ENCODE measurements around the gene CREBRF. TPM values are rescaled to one million over a fixed set of nuclear protein-coding genes. Genes with fewer than 3 reads are reported as not detected.
A peak's percentile ranks its signal among the peaks of the same experiment; 100 is the strongest.
"Not testable (repeated sequence)": the region's sequence is repeated elsewhere in the genome, so short reads cannot be mapped to it uniquely, and the experiment has no call there.

Gene CREBRF
- total and polyA plus RNA-seq, 7 experiments from 2014 or later: 18.9 to 105 (median 100) TPM

DNA sequence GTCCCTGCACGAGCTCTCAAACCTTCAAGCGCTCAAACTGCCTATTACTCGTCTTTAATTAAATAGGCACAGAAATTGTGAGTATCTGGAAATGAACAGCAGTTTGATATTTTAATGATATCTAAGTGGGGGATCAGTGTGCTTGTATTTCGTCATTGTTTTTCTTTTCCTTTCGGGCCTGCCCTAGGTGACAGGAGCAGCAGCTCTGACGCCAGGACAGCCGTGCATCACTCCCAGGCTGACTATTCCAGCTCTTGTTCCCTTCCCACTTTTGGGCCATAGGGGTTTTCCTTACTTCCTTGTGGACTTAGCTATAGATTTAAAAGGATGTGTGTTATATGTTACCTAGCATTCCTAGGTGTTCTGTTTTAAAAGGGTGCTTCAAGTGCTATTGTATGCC is 97.7 kb downstream of the CREBRF start:
- ATAC-seq (no peak), DNase-seq (no peak)
- no peaks in the 10 kb centered on the region for H3K4me1 ChIP-seq (ENCODE audit: control insufficient read depth in 2 of 2, insufficient read depth in 2 of 2, low read length in 2 of 2)
- Mint-ChIP-seq H3K36me3 (peaks cover 11 to 56% (median 30%) of the 10 kb centered on the region in 5 donors), H3K4me3 (no peak overlapping the region), H3K9me3 (peaks cover 0 to 3% (median 0%) of the 10 kb centered on the region in 11 donors), H3K27ac (peak overlapping the region in 2 of 9 donors; percentile 14 to 29), H3K27me3 (no peaks in the 10 kb centered on the region), H3K4me1 (peaks cover 0 to 2% (median 0%) of the 10 kb centered on the region in 7 donors)
- no peaks in the 10 kb centered on the region for H3K9me3 ChIP-seq (ENCODE audit: control insufficient read depth in 2 of 3, low read length in 3 of 3)
- intact Hi-C loops (cut with micrococcal nuclease): loop anchor here in 1 of 2 donors (10.0 kb wide), 1 partner anchor 131 kb away; no protein-coding TSS in a partner anchor
- H3K27ac ChIP-seq (ENCODE audit: low read depth, low read length): no peak overlapping the region
- ChIA-PET CTCF (no interaction called here), POLR2A (interaction anchor here (1.9 kb wide), 1 partner anchor 96 kb away, joined by 6 read pairs; no protein-coding TSS in a partner anchor)
- H3K36me3 ChIP-seq (ENCODE audit: control insufficient read depth in 2 of 3, insufficient read depth in 3 of 3, low read length in 3 of 3): peaks cover under 1 to 77% (median 5%) of the 10 kb centered on the region in 3 experiments
- no peaks in the 10 kb centered on the region for H3K27me3 ChIP-seq (ENCODE audit: control insufficient read depth in 2 of 2, insufficient read depth in 2 of 2, low read length in 2 of 2)
- H3K4me3 ChIP-seq (ENCODE audit: low read length): no peak overlapping the region

- ATAC-seq; H3K9me3 Mint-ChIP-seq; H3K9me3 ChIP-seq (ENCODE audit: control insufficient read depth in 2 of 3, low read length in 3 of 3); H3K4me1 ChIP-seq (ENCODE audit: control insufficient read depth in 2 of 2, insufficient read depth in 2 of 2, low read length in 2 of 2); H3K27me3 Mint-ChIP-seq; DNase-seq; CTCF ChIA-PET; H3K4me1 Mint-ChIP-seq; H3K4me3 ChIP-seq (ENCODE audit: low read length); H3K27ac Mint-ChIP-seq; H3K27ac ChIP-seq (ENCODE audit: low read depth, low read length); H3K27me3 ChIP-seq (ENCODE audit: control insufficient read depth in 2 of 2, insufficient read depth in 2 of 2, low read length in 2 of 2); H3K4me3 Mint-ChIP-seq: not testable (repeated sequence)
- intact Hi-C loops (cut with micrococcal nuclease): loop anchor here in 1 of 2 donors (10.0 kb wide), 1 partner anchor 130 kb away; no protein-coding TSS in a partner anchor
- H3K36me3 ChIP-seq (ENCODE audit: control insufficient read depth in 2 of 3, insufficient read depth in 3 of 3, low read length in 3 of 3): peaks cover 0 to 77% (median 7%) of the 10 kb centered on the region in 3 experiments
- peaks cover 4 to 53% (median 23%) of the 10 kb centered on the region in 5 donors for H3K36me3 Mint-ChIP-seq
- POLR2A ChIA-PET: interaction anchor here (1.9 kb wide), 1 partner anchor 97 kb away, joined by 6 read pairs; no protein-coding TSS in a partner anchor
Measured at GRCh38 chr5:173154619-173155018, 98.5 kb downstream of the CREBRF start.

GRCh38 chr5:173155912-173156311 is 99.8 kb downstream of the CREBRF start:
- Histone ChIP-seq H3K4me1 (ENCODE audit: control insufficient read depth in 2 of 2, insufficient read depth in 2 of 2, low read length in 2 of 2) (no peaks in the 10 kb centered on the region), H3K9me3 (ENCODE audit: control insufficient read depth in 2 of 3, low read length in 3 of 3) (no peaks in the 10 kb centered on the region), H3K27me3 (ENCODE audit: control insufficient read depth in 2 of 2, insufficient read depth in 2 of 2, low read length in 2 of 2) (no peaks in the 10 kb centered on the region), H3K4me3 (ENCODE audit: low read length) (no peak overlapping the region), H3K27ac (ENCODE audit: low read depth, low read length) (no peak overlapping the region), H3K36me3 (ENCODE audit: control insufficient read depth in 2 of 3, insufficient read depth in 3 of 3, low read length in 3 of 3) (peaks cover 0 to 87% (median 9%) of the 10 kb centered on the region in 3 experiments)
- H3K4me3 Mint-ChIP-seq: no peak overlapping the region
- ATAC-seq (no peak), DNase-seq (no peak)
- H3K27me3 Mint-ChIP-seq: no peaks in the 10 kb centered on the region
- H3K4me1 Mint-ChIP-seq: no peaks in the 10 kb centered on the region
- intact Hi-C loops (cut with micrococcal nuclease): loop anchor here in 1 of 2 donors (10.0 kb wide), 1 partner anchor 129 kb away; no protein-coding TSS in a partner anchor
- no peak overlapping the region for H3K27ac Mint-ChIP-seq
- POLR2A ChIA-PET: no interaction called here
- peaks cover 4 to 53% (median 25%) of the 10 kb centered on the region in 5 donors for H3K36me3 Mint-ChIP-seq
- H3K9me3 Mint-ChIP-seq: no peaks in the 10 kb centered on the region
- CTCF ChIA-PET: no interaction called here

- Histone ChIP-seq H3K4me1 (ENCODE audit: control insufficient read depth in 2 of 2, insufficient read depth in 2 of 2, low read length in 2 of 2) (no peaks in the 10 kb centered on the region), H3K9me3 (ENCODE audit: control insufficient read depth in 2 of 3, low read length in 3 of 3) (no peaks in the 10 kb centered on the region), H3K4me3 (ENCODE audit: low read length) (no peak overlapping the region), H3K27me3 (ENCODE audit: control insufficient read depth in 2 of 2, insufficient read depth in 2 of 2, low read length in 2 of 2) (no peaks in the 10 kb centered on the region), H3K27ac (ENCODE audit: low read depth, low read length) (no peak overlapping the region), H3K36me3 (ENCODE audit: control insufficient read depth in 2 of 3, insufficient read depth in 3 of 3, low read length in 3 of 3) (peaks cover 0 to 91% (median 19%) of the 10 kb centered on the region in 3 experiments)
- Mint-ChIP-seq H3K27ac (peak overlapping the region in 1 of 9 donors; percentile 16), H3K36me3 (peaks cover 3 to 56% (median 25%) of the 10 kb centered on the region in 5 donors), H3K4me3 (no peak overlapping the region), H3K9me3 (no peaks in the 10 kb centered on the region), H3K4me1 (no peaks in the 10 kb centered on the region), H3K27me3 (no peaks in the 10 kb centered on the region)
- DNase-seq: no peak
- CTCF ChIA-PET: interaction anchor here (1.1 kb wide), 1 partner anchor 441 kb away, joined by 3 read pairs; no protein-coding TSS in a partner anchor
- intact Hi-C loops (cut with micrococcal nuclease): loop anchor here in 1 of 2 donors (10.0 kb wide), 1 partner anchor 126 kb away; no protein-coding TSS in a partner anchor
- no peak for ATAC-seq
- POLR2A ChIA-PET: interaction anchor here (0.7 kb wide), 1 partner anchor 451 kb away, joined by 3 read pairs; no protein-coding TSS in a partner anchor
Measured at GRCh38 chr5:173158366-173158765, 102.2 kb downstream of the CREBRF start.

DNA sequence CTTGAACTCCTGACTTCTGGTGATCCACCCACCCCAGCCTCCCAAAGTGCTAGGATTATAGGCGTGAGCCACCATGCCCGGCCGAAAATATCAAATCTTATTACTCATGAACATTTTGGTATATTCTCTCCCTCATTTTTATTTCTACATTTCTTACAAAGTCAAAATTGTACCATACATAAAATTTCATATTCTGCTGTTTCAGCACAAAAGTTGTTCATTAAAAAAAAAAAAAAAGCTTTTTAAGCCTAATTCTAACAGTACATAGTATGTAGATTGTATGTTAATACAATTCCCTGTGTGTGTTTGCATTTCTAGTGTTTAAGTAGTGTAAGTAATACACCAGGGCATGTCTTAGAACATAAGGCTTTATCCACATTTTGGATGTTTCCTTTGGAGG is 103.1 kb downstream of the CREBRF start:
- Histone ChIP-seq H3K9me3 (ENCODE audit: control insufficient read depth in 2 of 3, low read length in 3 of 3) (no peaks in the 10 kb centered on the region), H3K27me3 (ENCODE audit: control insufficient read depth in 2 of 2, insufficient read depth in 2 of 2, low read length in 2 of 2) (no peaks in the 10 kb centered on the region), H3K4me3 (ENCODE audit: low read length) (no peak overlapping the region), H3K27ac (ENCODE audit: low read depth, low read length) (no peak overlapping the region), H3K4me1 (ENCODE audit: control insufficient read depth in 2 of 2, insufficient read depth in 2 of 2, low read length in 2 of 2) (no peaks in the 10 kb centered on the region), H3K36me3 (ENCODE audit: control insufficient read depth in 2 of 3, insufficient read depth in 3 of 3, low read length in 3 of 3) (peaks cover 0 to 90% (median 19%) of the 10 kb centered on the region in 3 experiments)
- H3K27me3 Mint-ChIP-seq: no peaks in the 10 kb centered on the region
- H3K36me3 Mint-ChIP-seq: peaks cover 3 to 56% (median 18%) of the 10 kb centered on the region in 5 donors
- no peak overlapping the region for H3K4me3 Mint-ChIP-seq
- H3K9me3 Mint-ChIP-seq: no peaks in the 10 kb centered on the region
- no peak overlapping the region for H3K27ac Mint-ChIP-seq
- CTCF ChIA-PET: no interaction called here
- ATAC-seq: no peak
- H3K4me1 Mint-ChIP-seq: no peaks in the 10 kb centered on the region
- DNase-seq: no peak
- POLR2A ChIA-PET: no interaction called here
- intact Hi-C loops (cut with micrococcal nuclease): loop anchor here in 1 of 2 donors (10.0 kb wide), 1 partner anchor 126 kb away; no protein-coding TSS in a partner anchor

DNA sequence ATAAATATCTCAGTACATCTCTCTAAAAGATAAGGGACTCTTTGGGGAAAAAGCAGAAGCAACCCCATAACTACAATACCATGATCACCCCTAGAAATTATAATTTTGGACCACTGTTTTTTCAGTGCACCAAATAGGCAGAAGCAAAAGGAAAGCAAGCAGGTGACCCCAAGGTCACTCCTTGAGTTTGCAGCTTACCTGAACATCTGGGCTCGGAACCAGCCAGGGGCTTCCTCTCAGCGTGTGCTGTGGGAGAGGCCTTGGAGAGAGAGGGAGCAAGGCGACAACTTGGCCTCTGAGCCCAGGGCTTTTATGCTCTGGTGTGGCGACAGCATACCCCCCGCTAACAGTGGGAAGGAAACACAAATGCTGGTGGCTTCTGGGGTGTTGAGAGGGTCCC is 105.0 kb downstream of the CREBRF start:
- no peak for DNase-seq
- peaks cover 0 to 52% (median 12%) of the 10 kb centered on the region in 5 donors for H3K36me3 Mint-ChIP-seq
- no peaks in the 10 kb centered on the region for H3K4me1 ChIP-seq (ENCODE audit: control insufficient read depth in 2 of 2, insufficient read depth in 2 of 2, low read length in 2 of 2)
- ATAC-seq: no peak
- no peaks in the 10 kb centered on the region for H3K4me1 Mint-ChIP-seq
- H3K4me3 Mint-ChIP-seq: no peak overlapping the region
- ChIA-PET CTCF (no interaction called here), POLR2A (no interaction called here)
- peaks cover 0 to 72% (median 14%) of the 10 kb centered on the region in 3 experiments for H3K36me3 ChIP-seq (ENCODE audit: control insufficient read depth in 2 of 3, insufficient read depth in 3 of 3, low read length in 3 of 3)
- H3K27ac Mint-ChIP-seq: no peak overlapping the region
- intact Hi-C loops (cut with micrococcal nuclease): no loop called here
- H3K9me3 Mint-ChIP-seq: no peaks in the 10 kb centered on the region
- no peaks in the 10 kb centered on the region for H3K27me3 Mint-ChIP-seq
- no peak overlapping the region for H3K27ac ChIP-seq (ENCODE audit: low read depth, low read length)
- no peaks in the 10 kb centered on the region for H3K9me3 ChIP-seq (ENCODE audit: control insufficient read depth in 2 of 3, low read length in 3 of 3)
- H3K27me3 ChIP-seq (ENCODE audit: control insufficient read depth in 2 of 2, insufficient read depth in 2 of 2, low read length in 2 of 2): no peaks in the 10 kb centered on the region
- no peak overlapping the region for H3K4me3 ChIP-seq (ENCODE audit: low read length)

GRCh38 chr5:173163219-173163618 is 107.1 kb downstream of the CREBRF start:
- no peak overlapping the region for H3K4me3 Mint-ChIP-seq
- Histone ChIP-seq H3K9me3 (ENCODE audit: control insufficient read depth in 2 of 3, low read length in 3 of 3) (no peaks in the 10 kb centered on the region), H3K27ac (ENCODE audit: low read depth, low read length) (no peak overlapping the region), H3K4me3 (ENCODE audit: low read length) (no peak overlapping the region), H3K27me3 (ENCODE audit: control insufficient read depth in 2 of 2, insufficient read depth in 2 of 2, low read length in 2 of 2) (no peaks in the 10 kb centered on the region), H3K36me3 (ENCODE audit: control insufficient read depth in 2 of 3, insufficient read depth in 3 of 3, low read length in 3 of 3) (peaks cover 0 to 54% (median 14%) of the 10 kb centered on the region in 3 experiments), H3K4me1 (ENCODE audit: control insufficient read depth in 2 of 2, insufficient read depth in 2 of 2, low read length in 2 of 2) (no peaks in the 10 kb centered on the region)
- H3K4me1 Mint-ChIP-seq: peaks cover 0 to 1% (median 0%) of the 10 kb centered on the region in 7 donors
- DNase-seq (no peak), ATAC-seq (no peak)
- no peaks in the 10 kb centered on the region for H3K9me3 Mint-ChIP-seq
- CTCF ChIA-PET: interaction anchor here (0.9 kb wide), 1 partner anchor 86 kb away, joined by 3 read pairs; no protein-coding TSS in a partner anchor
- peaks cover 0 to 47% (median 12%) of the 10 kb centered on the region in 5 donors for H3K36me3 Mint-ChIP-seq
- no peak overlapping the region for H3K27ac Mint-ChIP-seq
- POLR2A ChIA-PET: no interaction called here
- H3K27me3 Mint-ChIP-seq: no peaks in the 10 kb centered on the region
- intact Hi-C loops (cut with micrococcal nuclease): no loop called here

Measured in naive thymus-derived CD4-positive, alpha-beta T cell (primary cell).